ENCODE data around the gene AFDN. TPM values are rescaled to one million over a fixed set of nuclear protein-coding genes. Genes with fewer than 3 reads are reported as not detected.

Gene AFDN
- total RNA-seq, 1 donor from 2014 or later, result 102 TPM

GRCh38 chr6:167858086-167858591 is 31.4 kb downstream of the AFDN start:
- Histone ChIP-seq H2AFZ (ENCODE audit: low read depth, low read length) (no peak overlapping the region), H3K27ac (ENCODE audit: low read depth, low read length) (peak overlapping the region; percentile 41), H3K9me3 (ENCODE audit: insufficient read depth, low read depth, low read length) (no peaks in the 10 kb centered on the region), H3K9ac (ENCODE audit: low read length) (no peak overlapping the region), H3K4me3 (ENCODE audit: insufficient read depth, low read depth, low read length) (peak overlapping the region; percentile 0), H3K27me3 (ENCODE audit: insufficient read depth, low read length) (no peaks in the 10 kb centered on the region), H3K4me1 (ENCODE audit: insufficient read depth, low read length) (peaks cover 34% of the 10 kb centered on the region), H3K36me3 (ENCODE audit: insufficient read depth, low read length) (no peaks in the 10 kb centered on the region), H3K4me2 (ENCODE audit: low read length) (peak overlapping the region; percentile 48), H4K20me1 (ENCODE audit: insufficient read depth, low read length) (peaks cover 28% of the 10 kb centered on the region), H3K79me2 (ENCODE audit: insufficient read depth, low read length) (peaks cover 79% of the 10 kb centered on the region)
- peak overlapping the region; percentile 67 for H3K27ac Mint-ChIP-seq (ENCODE audit: unreplicated experiment)
- H3K9me3 Mint-ChIP-seq (ENCODE audit: unreplicated experiment), result no peaks in the 10 kb centered on the region
- FAIRE-seq (peak; percentile 52), DNase-seq (ENCODE audit: low read depth) (peak; percentile 81)
- no peaks in the 10 kb centered on the region for H3K36me3 Mint-ChIP-seq (ENCODE audit: low read depth, unreplicated experiment)
- no peak overlapping the region for H3K4me3 Mint-ChIP-seq (ENCODE audit: unreplicated experiment)
- H3K27me3 Mint-ChIP-seq (ENCODE audit: low read depth, unreplicated experiment), result no peaks in the 10 kb centered on the region
- TF ChIP-seq, protein P1, sequence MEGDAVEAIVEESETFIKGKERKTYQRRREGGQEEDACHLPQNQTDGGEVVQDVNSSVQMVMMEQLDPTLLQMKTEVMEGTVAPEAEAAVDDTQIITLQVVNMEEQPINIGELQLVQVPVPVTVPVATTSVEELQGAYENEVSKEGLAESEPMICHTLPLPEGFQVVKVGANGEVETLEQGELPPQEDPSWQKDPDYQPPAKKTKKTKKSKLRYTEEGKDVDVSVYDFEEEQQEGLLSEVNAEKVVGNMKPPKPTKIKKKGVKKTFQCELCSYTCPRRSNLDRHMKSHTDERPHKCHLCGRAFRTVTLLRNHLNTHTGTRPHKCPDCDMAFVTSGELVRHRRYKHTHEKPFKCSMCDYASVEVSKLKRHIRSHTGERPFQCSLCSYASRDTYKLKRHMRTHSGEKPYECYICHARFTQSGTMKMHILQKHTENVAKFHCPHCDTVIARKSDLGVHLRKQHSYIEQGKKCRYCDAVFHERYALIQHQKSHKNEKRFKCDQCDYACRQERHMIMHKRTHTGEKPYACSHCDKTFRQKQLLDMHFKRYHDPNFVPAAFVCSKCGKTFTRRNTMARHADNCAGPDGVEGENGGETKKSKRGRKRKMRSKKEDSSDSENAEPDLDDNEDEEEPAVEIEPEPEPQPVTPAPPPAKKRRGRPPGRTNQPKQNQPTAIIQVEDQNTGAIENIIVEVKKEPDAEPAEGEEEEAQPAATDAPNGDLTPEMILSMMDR (IDR thresholded peaks at IDR 0.05; ENCODE audit: insufficient read depth, low read depth, low read length), result no peak
- no peak for TF ChIP-seq EZH2 (IDR thresholded peaks at IDR 0.05; ENCODE audit: insufficient read depth, low read length)
- peaks cover 57% of the 10 kb centered on the region for H3K4me1 Mint-ChIP-seq (ENCODE audit: low read depth, unreplicated experiment)

- TF ChIP-seq, protein P1 (IDR thresholded peaks at IDR 0.05; ENCODE audit: insufficient read depth, low read depth, low read length), result no peak
- TF ChIP-seq EZH2 (IDR thresholded peaks at IDR 0.05; ENCODE audit: insufficient read depth, low read length), result no peak
- H2AFZ ChIP-seq (ENCODE audit: low read depth, low read length), result no peak overlapping the region
- peak overlapping the region; percentile 29 for H3K4me3 Mint-ChIP-seq (ENCODE audit: unreplicated experiment)
- no peak for FAIRE-seq
- H3K36me3 Mint-ChIP-seq (ENCODE audit: low read depth, unreplicated experiment), result no peaks in the 10 kb centered on the region
- H3K36me3 ChIP-seq (ENCODE audit: insufficient read depth, low read length), result no peaks in the 10 kb centered on the region
- no peaks in the 10 kb centered on the region for H3K9me3 ChIP-seq (ENCODE audit: insufficient read depth, low read depth, low read length)
- no peaks in the 10 kb centered on the region for H3K9me3 Mint-ChIP-seq (ENCODE audit: unreplicated experiment)
- peaks cover 34% of the 10 kb centered on the region for H4K20me1 ChIP-seq (ENCODE audit: insufficient read depth, low read length)
- H3K4me1 ChIP-seq (ENCODE audit: insufficient read depth, low read length), result peaks cover 34% of the 10 kb centered on the region
- peak overlapping the region; percentile 67 for H3K27ac Mint-ChIP-seq (ENCODE audit: unreplicated experiment)
- H3K27ac ChIP-seq (ENCODE audit: low read depth, low read length), result peak overlapping the region; percentile 41
- peak overlapping the region; percentile 0 for H3K4me3 ChIP-seq (ENCODE audit: insufficient read depth, low read depth, low read length)
- H3K4me2 ChIP-seq (ENCODE audit: low read length), result peak overlapping the region; percentile 48
- peaks cover 78% of the 10 kb centered on the region for H3K79me2 ChIP-seq (ENCODE audit: insufficient read depth, low read length)
- H3K27me3 Mint-ChIP-seq (ENCODE audit: low read depth, unreplicated experiment), result no peaks in the 10 kb centered on the region
- H3K9ac ChIP-seq (ENCODE audit: low read length), result no peak overlapping the region
- H3K27me3 ChIP-seq (ENCODE audit: insufficient read depth, low read length), result no peaks in the 10 kb centered on the region
- DNase-seq (ENCODE audit: low read depth), result peak; percentile 55
- H3K4me1 Mint-ChIP-seq (ENCODE audit: low read depth, unreplicated experiment), result peaks cover 57% of the 10 kb centered on the region
Measured at GRCh38 chr6:167858842-167859664, 32.3 kb downstream of the AFDN start.

Measured in astrocyte (in vitro differentiated cells and primary cell).